Left lobe of liver (tissue), 2 donors: ENCODE results near the gene CES2. TPM values are rescaled to one million over a fixed set of nuclear protein-coding genes. Genes with fewer than 3 reads are reported as not detected.

ENCODE experiments used
- ATAC-seq: fragments of 200-7000 bp; cut with Tn5 transposase; one replicate; pipeline ENCODE4 v1.9.1; 2020; ENCODE audit warnings: mild to moderate bottlenecking, moderate library complexity
- DNase-seq: peaks from one replicate; pipeline ENCODE4 v3.0.0-alpha.2; 2020; ENCODE audit warnings: low spot score
- total RNA-seq: library from RNA; stranded (reverse); gene quantifications from one replicate; pipeline ENCODE4 v1.2.1, GENCODE V29; 2021
- donor health status: DM: no; HTN: no; CAD: no; lungs with moderate emphysema.
- donor health status: DM: no; HTN: yes; CAD: no.

The CES2 gene
- total RNA-seq, 1 donor from 2014 or later, result 286 TPM

- DNase-seq (no peak), ATAC-seq (no peak)
Observed at GRCh38 chr16:66902648-66903543, 32.4 kb upstream of the CES2 start.

- ATAC-seq (no peak), DNase-seq (no peak)
Observed at GRCh38 chr16:66903544-66904427, 31.5 kb upstream of the CES2 start.

- no peak for ATAC-seq
- no peak for DNase-seq
Observed at GRCh38 chr16:66904428-66904845, 30.9 kb upstream of the CES2 start.

GRCh38 chr16:66904846-66905632, 30.3 kb upstream of the CES2 start:
- ATAC-seq, result no peak
- no peak for DNase-seq

- ATAC-seq (no peak), DNase-seq (no peak)
Observed at GRCh38 chr16:66905633-66906539, 29.4 kb upstream of the CES2 start.

- ATAC-seq, result no peak
- no peak for DNase-seq
Observed at GRCh38 chr16:66906916-66907836, 28.1 kb upstream of the CES2 start.

- ATAC-seq, result no peak
- no peak for DNase-seq
Observed at GRCh38 chr16:66908116-66908515, 27.2 kb upstream of the CES2 start.

GRCh38 chr16:66908762-66909559, 26.4 kb upstream of the CES2 start:
- DNase-seq (no peak), ATAC-seq (no peak)

GRCh38 chr16:66910175-66910940, 25.0 kb upstream of the CES2 start:
- no peak for ATAC-seq
- DNase-seq, result no peak

- no peak for ATAC-seq
- DNase-seq, result no peak
Observed at GRCh38 chr16:66911112-66911511, 24.2 kb upstream of the CES2 start.

GRCh38 chr16:66911801-66912200, 23.5 kb upstream of the CES2 start:
- no peak for DNase-seq
- ATAC-seq, result no peak

- DNase-seq (no peak), ATAC-seq (no peak)
Observed at GRCh38 chr16:66913081-66913480, 22.2 kb upstream of the CES2 start.

GRCh38 chr16:66913711-66914110, 21.6 kb upstream of the CES2 start:
- DNase-seq, result no peak
- no peak for ATAC-seq

- ATAC-seq (no peak), DNase-seq (no peak)
Observed at GRCh38 chr16:66914541-66914940, 20.8 kb upstream of the CES2 start.

- ATAC-seq (no peak), DNase-seq (no peak)
Observed at GRCh38 chr16:66915041-66915440, 20.3 kb upstream of the CES2 start.

- no peak for DNase-seq
- no peak for ATAC-seq
Observed at GRCh38 chr16:66916518-66916917, 18.8 kb upstream of the CES2 start.

- no peak for DNase-seq
- no peak for ATAC-seq
Observed at GRCh38 chr16:66917741-66918140, 17.6 kb upstream of the CES2 start.
